LoVo (cell line): Measurements from ENCODE around the gene RGL2.
"Not testable (repeated sequence)": the region's sequence is repeated elsewhere in the genome, so short reads cannot be mapped to it uniquely, and the experiment has no call there.

Experiments
- DNase-seq: peaks from one replicate; pipeline ENCODE4 v3.0.0-alpha.2; 2016; ENCODE audit warnings: low spot score

Gene RGL2, protein sequence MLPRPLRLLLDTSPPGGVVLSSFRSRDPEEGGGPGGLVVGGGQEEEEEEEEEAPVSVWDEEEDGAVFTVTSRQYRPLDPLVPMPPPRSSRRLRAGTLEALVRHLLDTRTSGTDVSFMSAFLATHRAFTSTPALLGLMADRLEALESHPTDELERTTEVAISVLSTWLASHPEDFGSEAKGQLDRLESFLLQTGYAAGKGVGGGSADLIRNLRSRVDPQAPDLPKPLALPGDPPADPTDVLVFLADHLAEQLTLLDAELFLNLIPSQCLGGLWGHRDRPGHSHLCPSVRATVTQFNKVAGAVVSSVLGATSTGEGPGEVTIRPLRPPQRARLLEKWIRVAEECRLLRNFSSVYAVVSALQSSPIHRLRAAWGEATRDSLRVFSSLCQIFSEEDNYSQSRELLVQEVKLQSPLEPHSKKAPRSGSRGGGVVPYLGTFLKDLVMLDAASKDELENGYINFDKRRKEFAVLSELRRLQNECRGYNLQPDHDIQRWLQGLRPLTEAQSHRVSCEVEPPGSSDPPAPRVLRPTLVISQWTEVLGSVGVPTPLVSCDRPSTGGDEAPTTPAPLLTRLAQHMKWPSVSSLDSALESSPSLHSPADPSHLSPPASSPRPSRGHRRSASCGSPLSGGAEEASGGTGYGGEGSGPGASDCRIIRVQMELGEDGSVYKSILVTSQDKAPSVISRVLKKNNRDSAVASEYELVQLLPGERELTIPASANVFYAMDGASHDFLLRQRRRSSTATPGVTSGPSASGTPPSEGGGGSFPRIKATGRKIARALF

DNA sequence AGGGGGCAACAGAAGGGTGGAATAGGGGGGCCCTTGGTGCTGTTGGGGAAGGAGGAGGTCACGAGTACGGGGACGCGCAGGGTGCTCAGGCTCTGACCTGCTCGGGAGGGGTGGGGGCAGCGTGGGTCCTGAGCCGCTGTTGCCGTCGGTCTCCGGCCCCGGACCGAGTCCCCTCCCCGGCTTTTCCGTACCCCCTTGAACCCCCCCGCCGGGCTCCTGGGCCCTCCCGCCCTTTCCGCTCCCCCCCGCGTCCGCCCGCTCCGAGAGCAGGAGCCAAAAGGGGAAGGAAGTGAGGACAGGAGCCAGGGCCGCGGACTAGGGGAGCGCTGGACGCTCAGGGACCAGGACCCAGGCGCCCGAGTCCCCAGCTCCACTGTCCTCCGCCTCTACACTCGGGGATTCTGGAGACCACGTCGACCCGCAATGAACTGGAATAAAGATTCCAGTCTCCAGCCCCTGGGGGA lies at the start of gene RGL2:
Gene RGL2 (minus strand): TSS at position 170 of the 464 bp plus-strand sequence. CDS start 332 bp downstream, outside the sequence.
- DNase-seq = no peak

DNA sequence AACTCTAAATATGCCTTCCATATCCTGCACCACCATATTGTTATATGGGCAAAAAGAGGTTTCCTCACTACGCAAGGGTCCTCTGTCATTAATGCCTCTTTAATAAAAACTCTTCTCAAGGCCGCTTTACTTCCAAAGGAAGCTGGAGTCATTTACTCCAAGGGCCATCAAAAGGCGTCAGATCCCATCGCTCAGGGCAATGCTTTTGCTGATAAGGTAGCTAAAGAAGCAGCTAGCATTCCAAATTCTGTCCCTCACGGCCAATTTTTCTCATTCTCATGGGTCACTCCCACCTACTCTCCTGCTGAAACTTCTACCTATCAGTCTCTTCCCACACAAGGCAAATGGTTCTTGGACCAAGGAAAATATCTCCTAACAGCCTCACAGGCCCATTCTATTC lies 49.1 kb upstream of the RGL2 start:
- DNase-seq = no peak

DNA sequence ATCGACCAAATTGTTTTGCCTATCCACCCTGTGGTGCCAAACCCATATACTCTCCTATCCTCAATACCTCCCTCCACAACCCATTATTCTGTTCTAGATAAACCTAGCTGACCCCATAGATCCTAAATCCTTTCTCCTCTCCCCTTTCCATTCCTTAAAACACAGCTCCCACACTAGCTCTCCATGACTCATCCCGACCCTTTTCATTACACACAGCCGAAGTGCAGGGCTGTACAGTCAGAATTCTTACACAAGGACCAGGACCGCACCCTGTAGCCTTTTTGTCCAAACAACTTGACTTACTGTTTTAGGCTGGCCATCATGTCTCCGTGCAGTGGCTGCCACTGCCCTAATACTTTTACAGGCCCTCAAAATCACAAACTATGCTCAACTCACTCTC lies 48.2 kb upstream of the RGL2 start:
- DNase-seq = not testable (repeated sequence)

DNA sequence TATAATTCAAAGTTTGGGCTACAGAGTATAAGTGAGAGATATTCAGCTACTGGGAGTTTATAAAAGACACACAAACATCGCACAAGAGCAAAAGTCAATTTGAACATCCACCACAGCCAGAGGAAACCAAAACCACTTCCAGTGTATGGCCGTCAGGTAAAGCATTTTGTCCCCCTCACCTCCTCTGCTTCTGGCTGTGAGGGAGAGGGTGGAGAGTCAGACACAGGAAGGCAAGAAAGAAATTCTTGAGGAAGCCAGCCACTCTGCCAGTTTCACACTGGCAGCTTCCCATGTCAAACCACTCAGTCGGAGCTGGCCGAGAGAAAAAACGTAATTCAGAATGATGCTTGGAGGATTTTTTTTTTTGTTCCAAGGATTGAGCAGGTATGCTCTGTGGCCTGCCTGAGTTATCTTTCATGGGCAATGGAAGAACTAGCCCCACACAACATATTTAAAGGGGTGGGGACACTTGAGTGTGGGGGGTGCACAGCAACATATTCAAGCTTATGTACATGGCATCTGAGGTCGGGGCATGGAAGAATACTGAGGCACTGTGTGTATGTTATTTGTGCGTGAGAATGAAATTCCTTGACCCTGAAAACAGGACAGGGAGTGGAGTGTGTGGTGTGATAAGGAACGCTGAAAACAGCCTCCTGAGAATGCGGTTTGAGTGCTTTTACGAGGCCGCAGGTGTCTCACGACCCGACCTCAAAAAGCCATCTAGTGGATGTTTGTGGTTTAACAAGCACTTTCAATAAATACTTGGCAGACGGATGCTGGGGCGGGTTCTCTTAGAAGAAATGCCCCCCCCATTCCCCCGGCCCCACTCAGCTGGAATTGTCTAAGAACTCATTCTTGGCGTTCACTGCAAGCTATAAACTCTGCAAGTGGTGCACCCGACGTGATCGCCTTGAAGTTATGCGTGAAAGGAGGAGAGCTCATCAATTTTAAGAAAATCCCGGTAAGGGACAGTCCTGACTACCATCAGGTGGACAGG lies 46.3 kb upstream of the RGL2 start:
- peak; percentile 91 for DNase-seq

DNA sequence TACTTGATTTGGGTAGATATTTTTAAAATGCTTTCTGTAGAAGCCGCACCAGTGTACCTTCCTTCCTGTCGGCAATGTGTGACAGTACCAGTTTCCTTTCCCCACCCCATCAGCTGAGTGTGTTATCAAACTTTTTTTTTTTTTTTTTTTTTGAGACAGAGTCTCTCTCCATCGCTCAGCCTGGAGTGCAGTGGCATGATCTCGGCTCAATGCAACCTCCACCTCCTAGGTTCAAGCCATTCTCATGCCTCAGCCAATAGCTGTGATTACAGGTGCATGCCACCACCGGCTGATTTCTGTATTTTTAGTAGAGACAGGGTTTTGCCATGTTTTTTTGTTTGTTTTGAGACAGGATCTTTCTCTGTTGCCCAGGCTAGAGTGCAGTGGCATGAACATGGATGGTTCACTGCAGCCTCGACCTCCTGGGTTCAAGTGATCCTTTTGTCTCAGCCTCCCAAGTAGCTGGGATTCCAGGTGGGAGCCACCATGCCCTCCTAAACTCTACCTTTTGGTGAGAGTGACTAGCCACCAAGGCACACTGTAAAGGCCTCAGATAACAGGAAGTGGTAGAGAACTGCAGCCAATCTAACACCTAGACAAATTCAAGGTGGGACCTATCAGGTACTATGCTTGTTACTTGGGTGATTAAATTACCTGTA lies 45.3 kb upstream of the RGL2 start:
- DNase-seq = no peak

DNA sequence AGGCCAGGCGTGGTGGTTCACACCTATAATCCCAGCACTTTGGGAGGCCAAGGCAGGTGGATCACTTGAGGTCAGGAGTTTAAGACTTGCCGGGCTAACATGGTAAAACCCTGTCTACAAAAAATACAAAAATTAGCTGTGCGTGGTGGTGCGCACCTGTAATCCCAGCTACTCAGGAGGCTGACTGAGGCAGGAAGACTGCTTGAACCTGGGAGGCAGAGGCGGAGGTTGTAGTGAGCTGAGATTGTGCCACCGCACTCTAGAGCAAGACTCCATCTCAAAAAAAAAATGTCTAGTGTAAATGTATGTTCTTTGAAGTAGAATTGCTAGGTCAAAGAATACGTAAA lies 44.8 kb upstream of the RGL2 start:
- DNase-seq = not testable (repeated sequence)

DNA sequence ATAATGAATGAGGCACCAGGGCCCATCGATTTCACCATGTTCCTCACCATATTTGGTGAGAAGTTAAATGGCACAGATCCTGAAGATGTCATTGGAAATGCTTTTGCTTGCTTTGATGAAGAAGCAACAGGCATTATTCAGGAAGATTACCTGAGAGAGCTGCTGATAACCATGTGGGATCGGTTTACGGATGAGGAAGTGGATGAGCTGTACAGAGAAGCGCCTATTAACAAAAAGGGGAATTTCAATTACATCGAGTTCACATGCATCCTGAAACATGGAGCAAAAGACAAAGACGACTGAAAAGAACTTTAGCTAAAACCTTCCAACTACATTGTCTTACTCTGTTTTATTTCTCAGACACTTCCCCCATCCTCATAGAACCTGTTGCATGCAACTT lies 40.5 kb upstream of the RGL2 start:
- no peak for DNase-seq

DNA sequence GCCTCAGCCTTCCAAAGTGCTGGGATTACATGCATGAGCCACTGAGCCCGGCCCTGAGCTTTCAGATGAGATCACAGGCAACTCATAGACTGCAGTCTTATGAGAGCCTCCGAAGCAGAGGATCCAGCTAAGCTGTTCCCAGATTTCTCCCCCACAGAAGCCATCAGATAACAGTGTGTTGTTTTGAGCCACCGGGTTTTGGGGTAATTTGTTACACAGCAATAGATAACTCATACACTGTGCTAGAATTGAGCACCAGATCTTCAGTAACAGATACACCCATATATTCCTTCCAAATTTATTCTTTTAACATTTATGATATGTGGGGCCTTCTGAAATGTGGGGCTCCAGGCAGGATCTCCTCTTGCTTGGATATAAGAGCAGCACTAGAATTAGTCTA lies 37.8 kb upstream of the RGL2 start:
- DNase-seq = no peak

DNA sequence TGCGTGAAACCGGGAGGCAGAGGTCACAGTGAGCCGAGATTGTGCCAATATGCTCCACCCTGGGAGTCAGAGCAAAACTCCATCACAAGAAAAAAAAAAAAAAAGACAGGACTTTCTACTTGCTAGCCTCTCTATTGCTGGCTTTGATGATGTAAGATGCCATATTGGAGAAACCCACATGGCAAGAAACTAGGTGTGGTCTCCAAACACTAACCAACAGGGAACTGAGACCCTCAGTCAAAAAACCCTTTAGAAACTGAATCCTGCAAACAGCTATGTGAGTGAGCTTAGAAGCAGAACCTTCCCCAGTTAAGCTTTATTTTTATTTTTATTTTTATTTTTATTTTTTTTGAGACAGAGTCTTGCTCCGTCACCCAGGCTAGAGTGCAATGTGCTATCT lies 37.2 kb upstream of the RGL2 start:
- DNase-seq = no peak

DNA sequence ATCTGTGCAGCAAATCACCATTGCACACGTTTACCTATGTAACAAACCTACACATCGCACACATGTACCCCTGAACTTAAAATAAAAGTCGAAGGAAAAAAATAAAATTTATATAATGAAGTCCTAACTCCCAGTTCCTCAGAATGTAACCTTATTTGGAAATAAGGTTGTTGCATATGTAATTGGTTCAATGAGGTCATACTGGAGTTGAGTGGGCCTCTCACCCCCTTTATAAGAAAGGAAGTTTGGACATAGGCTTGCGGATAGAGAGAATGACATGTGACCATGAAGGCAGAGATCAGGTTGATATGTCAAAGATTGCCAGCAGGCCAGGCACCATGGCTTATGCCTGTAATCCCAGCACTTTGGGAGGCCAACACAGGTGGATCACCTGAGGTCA lies 34.9 kb upstream of the RGL2 start:
- DNase-seq = no peak

DNA sequence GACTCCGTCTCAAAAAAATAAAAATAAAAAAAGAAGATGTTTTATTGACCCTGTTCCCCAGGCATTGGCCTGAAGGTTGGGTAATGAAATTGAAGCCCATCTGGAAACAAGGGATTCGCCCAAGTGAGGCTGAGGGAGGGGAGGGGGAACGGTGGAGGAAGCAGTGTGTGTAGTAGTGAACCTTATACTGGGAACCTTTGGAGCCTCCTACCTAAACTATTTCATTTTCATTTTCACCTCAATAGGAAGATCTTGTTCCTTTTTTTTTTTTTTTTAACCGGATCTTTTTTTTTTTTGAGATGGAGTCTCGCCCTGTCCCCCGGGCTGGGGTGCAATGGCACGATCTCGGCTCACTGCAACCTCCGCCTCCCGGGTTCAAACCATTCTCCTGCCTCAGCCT lies 32.0 kb upstream of the RGL2 start:
- DNase-seq = no peak

DNA sequence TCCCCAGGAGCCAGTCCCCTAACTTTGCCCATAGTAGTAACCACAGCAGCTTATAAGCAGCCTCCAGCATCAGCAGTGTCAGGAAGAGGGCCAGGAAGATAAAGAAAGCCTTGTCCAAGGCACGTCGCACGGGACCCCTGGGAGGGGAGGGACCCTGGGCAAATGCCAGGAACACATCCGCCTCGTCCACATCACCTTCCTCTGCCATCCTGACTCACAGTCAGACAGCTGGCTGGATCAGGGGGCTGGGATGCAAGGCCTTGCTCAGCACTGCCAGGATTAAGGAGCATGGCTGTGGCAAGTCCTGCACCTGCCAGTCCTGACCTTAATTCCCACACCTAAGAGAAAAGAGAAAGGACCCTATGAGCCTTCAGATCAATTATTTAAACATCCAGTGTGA lies 30.3 kb upstream of the RGL2 start:
- no peak for DNase-seq

DNA sequence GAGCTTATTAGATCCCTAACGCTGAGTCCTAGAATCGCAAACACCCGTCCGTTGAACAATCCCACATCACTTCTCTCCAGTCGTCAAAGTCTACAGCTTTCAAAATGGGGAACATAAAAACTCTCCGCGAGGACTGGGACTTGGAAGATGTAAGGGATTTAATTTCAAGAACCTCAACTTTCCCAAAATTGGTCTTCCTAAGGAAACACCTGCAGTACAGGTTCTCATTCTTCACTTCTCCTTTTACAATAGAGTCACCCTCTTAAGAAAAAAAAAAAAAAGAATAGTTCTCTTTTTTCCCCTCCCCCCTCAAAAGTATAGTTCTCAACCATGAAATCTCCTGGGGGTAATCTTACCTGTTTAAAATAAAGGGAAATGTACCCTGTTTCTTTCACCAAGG lies 25.4 kb upstream of the RGL2 start:
- DNase-seq = no peak

DNA sequence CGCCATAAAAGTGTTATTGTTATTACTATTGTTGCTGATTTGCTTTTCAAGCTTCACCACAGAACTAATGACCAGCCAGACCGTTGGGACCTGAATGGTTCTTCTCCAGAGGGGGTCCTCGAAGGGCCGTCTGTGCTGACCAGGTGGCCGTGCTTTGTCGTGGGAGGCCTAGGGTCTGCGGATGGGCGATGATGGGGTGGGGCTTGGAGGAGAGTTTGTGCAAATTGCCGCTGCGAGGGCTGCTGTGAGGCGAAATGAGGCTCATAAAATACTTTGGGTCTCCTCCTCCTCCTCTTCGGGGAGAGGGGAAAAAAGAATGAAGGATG lies 24.8 kb upstream of the RGL2 start:
- DNase-seq = no peak

DNA sequence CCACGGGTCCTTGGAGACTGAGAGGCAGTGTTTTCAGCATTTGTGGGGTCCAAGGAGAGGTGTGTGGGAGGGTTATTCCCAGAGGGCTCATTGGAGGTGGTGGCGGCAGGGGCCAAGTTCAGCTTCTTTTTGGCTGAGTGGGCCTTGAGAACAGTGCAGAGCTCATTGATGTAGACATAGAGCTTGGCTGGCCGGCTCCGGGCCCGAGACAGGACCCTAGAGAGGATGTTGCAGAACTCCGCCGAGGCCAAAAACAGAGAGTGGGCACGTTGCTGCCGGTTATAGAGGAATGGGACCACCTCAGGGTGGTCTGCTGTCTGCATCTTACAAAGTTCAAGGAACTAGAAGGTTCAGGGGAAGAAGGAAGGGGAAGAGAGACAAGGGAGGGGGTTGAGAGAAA lies 22.5 kb upstream of the RGL2 start:
- no peak for DNase-seq

DNA sequence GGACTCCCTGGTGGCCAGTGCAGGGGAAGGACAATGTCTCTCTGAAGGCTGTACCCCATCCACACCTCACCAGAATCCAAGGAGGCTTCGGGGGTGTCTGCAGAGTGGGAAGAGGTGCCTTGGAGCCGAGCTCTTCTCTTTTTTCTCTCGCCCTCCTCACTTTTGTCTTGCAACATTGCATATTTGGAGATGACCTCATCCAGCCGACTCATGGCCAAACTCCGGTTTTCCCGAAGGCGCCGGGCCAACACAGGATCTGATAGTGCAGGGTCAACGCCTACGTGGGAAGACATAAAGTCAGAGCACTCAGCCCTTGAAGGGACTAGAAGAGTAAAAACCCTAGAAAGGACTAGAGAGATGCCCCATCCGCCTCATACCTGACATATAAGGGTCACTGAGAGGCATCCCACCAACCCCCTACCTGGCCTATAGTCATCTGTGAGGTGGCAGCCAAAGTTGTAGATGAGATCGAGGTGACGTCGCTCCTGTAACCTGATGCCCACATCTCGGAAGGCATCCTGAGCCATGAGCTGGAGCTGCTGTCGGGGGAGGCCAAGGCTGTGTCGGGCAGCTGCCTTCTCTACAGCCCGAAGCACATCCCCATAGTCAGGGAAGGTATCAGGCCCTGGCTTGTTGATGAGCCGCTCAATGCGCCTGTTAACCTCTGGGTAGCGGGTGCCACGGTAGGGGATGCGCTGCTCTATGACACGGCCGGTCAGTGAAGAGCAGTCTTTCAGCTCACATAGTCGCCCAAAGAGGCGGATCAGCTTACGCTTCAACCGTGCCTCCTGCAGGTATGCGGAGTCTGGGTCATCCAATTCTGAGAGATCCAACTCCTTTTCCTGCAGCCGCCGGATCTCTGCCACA lies 21.8 kb upstream of the RGL2 start:
- DNase-seq = no peak

DNA sequence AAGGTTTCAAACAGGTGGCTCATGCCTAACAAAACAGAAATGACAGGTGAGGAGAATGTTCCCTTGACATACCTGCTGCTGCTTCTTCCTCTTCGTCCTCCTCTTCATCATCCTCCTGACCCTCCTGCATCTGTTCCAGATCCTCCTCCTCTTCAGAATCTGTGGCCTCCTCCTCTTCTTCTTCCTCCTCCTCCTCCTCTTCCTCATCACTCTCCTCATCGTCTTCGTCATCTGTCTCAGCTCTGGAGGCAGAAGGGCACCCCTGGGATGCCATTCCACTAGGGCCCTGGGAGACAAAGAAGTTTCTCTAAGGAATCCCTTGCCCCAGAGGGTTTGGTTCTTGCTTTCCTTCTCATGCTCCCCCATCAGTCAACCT lies 21.2 kb upstream of the RGL2 start:
- DNase-seq = no peak

DNA sequence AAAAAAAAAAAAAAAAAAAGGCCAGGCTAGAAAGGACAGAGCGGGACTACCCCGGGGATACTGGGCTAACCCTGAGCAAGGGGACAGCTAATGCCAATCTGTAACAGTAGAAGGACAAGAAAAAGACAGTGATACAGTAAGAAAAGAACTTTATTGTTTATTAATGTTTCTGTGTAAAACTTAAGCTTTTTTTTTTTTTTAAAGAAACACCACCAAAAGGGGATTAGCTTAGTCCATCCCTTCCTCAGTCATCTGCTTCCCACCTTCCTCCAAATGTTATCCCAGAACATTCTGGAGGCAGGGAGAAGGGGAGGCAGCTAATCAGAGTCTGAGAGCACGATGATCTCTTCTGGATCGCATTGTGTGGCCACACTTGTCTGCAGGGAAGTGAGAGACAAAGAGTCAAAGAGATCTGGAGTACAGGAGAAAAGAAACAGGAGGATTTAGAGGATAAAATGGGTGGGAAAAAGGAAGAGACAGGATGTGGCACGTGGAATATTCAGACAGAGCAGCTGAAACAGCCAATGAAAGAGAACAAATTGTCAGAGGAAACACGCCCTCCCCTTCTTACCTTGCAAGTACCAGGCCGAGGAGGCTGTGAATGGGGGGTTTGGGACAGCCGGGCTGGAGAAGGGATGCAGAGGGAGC lies 19.8 kb upstream of the RGL2 start:
- DNase-seq = no peak

DNA sequence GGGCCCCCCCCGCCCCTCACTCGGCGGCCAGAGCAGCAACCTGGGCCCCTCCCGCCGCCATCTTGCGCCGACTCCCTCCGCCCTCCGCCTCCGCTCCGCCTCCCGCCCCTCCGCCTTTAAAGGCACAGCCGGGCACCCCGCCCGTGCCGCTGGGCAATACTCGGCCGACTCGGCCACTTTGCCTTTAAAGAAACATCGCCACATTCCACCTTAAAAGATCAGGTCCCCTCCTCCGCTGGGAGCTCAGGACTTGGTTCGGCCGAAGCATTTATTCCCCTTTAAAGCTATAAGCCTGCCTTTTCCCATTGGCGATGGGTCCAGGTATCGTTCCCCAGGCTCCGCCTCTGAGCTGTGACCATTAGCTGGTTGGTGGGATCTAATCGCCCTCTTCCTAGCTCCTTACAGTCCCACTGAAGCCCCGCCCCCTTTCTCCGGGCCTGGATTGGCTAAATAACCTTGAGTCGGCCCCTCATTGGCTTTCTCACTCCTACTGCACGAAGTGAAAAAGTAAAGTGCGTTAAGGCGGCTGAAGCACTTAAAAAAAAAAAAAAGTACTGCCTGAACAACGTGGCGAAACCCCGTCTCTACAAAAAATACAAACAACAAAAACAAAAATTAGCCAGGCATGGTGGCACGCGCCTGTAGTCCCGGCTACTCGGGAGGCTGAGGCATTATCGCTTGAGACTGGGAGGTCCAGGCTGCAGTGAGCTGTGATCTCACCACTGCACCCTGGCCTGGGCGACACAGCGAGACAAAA lies 19.1 kb upstream of the RGL2 start, which contains the start of gene ZBTB22:
Gene ZBTB22 (minus strand): TSS at position 76 of the 757 bp plus-strand sequence. CDS start 828 bp downstream, outside the sequence.
- DNase-seq = peak; percentile 98

DNA sequence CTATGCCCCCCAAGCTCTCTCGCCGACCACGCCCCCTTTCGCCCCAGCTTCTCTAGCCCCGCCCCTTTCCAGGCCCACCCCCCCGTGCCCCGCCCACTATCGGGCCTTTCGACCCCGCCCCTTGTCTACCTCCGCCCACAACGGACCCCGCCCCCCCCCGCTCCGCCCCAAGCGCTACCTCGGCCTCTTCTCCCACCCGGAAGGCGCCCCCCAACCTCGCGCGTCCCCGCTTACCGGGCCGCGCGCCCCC lies 18.6 kb upstream of the RGL2 start:
- no peak for DNase-seq
